Activated T-cell treated with anti-CD3 and anti-CD28 coated beads for 1 hour (primary cell): ENCODE data around the gene SSC5D.

ENCODE experiments used
- DNase-seq: peaks from one replicate; pipeline ENCODE4 v3.0.0-alpha.2; 2020; ENCODE audit warnings: low read depth

The SSC5D gene

GRCh38 chr19:55559684-55560083 lies 71.4 kb downstream of the SSC5D start:
- no peak for DNase-seq

GRCh38 chr19:55563261-55563690 lies 75.0 kb downstream of the SSC5D start:
- no peak for DNase-seq

- no peak for DNase-seq
These were observed 78.6 kb downstream of the SSC5D start for GRCh38 chr19:55566823-55567222.

DNA sequence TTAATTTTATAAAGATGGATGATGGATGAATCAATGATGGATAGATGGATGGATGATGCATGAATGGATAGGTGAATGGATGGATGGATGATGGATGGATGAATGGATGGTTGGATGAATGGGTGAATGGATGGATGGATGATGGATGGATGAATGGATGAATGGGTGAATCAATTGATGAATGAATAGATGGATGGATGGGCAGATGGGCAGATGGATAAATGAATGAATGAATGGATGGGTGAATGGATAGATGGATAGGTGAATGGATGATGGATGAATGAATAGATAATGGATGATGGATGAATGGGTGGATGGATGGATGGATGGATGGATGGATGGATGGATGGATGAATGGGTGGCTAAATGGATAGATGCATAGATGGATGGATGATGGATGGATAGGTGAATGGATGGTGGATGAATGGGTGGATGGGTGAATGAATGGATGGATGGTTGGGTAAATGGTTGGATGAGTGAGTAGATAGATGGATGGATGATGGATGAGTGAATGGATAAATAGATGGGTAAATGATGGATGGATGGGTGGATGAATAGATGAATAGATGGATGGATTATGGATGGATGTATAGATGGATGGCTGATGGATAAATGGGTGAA lies 79.6 kb downstream of the SSC5D start:
- no peak for DNase-seq
